ENCODE results near the gene TMCC2. TPM values are rescaled to one million over a fixed set of nuclear protein-coding genes. Genes with fewer than 3 reads are reported as not detected.

TMCC2 gene
- total and polyA plus RNA-seq, 2 of the 4 experiments (the other 2 are of a cell fraction): 2.0 to 4.2 TPM

GRCh38 chr1:205283270-205284147, 55.8 kb downstream of the TMCC2 start:
- dilution Hi-C loops (cut with HindIII; ENCODE audit: low sequenced_read_pairs, unreplicated experiment): no loop called here
- POLR2A ChIA-PET (ENCODE audit: unreplicated experiment): interaction anchor here (1.3 kb wide), 1 partner anchor 36 kb away, joined by 3 read pairs; no protein-coding TSS in a partner anchor

More at GRCh38 chr1:205283270-205284147, 55.8 kb downstream of the TMCC2 start:
- in situ Hi-C loops (cut with MboI; ENCODE audit: low sequenced_read_pairs): no loop called here
- Histone ChIP-seq H3K79me1 (ENCODE audit: low read depth in 1 of 2, low read length in 2 of 2) (peaks cover 0 to 35% of the 10 kb centered on the region in 2 experiments; a peak in 3 of 4 replicates), H3K4ac (ENCODE audit: low read depth, low read length) (peak overlapping the region; percentile 99), H3K27me3 (ENCODE audit: control insufficient read depth, insufficient read depth, low read length) (no peaks in the 10 kb centered on the region), H4K8ac (ENCODE audit: low read depth in 2 of 2, low read length in 2 of 2) (peak overlapping the region; percentile 87 to 99; a peak in 3 of 4 replicates), H2AFZ (replicated peaks; ENCODE audit: low read length, poor library complexity) (peak overlapping the region; percentile 90), H3K36me3 (ENCODE audit: control insufficient read depth, insufficient read depth, low read length) (no peaks in the 10 kb centered on the region), H2AK5ac (ENCODE audit: low read depth, low read length) (peak overlapping the region; percentile 99), H3K9ac (ENCODE audit: low read depth, low read length) (peak overlapping the region; percentile 61; the same call in 1 of the 2 replicates), H2AK9ac (replicated peaks; ENCODE audit: low read depth, low read length, poor library complexity) (peak overlapping the region; percentile 95), H3K14ac (replicated peaks; ENCODE audit: low read depth, low read length) (peak overlapping the region; percentile 95), H3K18ac (ENCODE audit: low read depth, low read length) (peak overlapping the region; percentile 74), H4K20me1 (ENCODE audit: insufficient read depth, low read length) (no peaks in the 10 kb centered on the region), H2BK20ac (ENCODE audit: low read depth, low read length) (peak overlapping the region; percentile 96), H3K23ac (ENCODE audit: low read depth, low read length) (peak overlapping the region; percentile 91; the same call in 1 of the 2 replicates), H3K4me1 (ENCODE audit: control insufficient read depth, insufficient read depth, low read length) (peaks cover 38% of the 10 kb centered on the region), H4K91ac (ENCODE audit: insufficient read depth, low read depth, low read length) (peak overlapping the region; percentile 99), H3K4me2 (ENCODE audit: low read depth, low read length) (no peak overlapping the region), H3K27ac (ENCODE audit: insufficient read depth, low read length) (peak overlapping the region; percentile 93), H3K4me3 (ENCODE audit: insufficient read depth, low read depth, low read length) (no peak overlapping the region), H2BK5ac (ENCODE audit: low read depth, low read length, poor library complexity, severe bottlenecking) (peak overlapping the region; percentile 97), H3K9me1 (ENCODE audit: insufficient read depth, low read length) (peaks cover 40% of the 10 kb centered on the region), H3K56ac (ENCODE audit: extremely low read depth, insufficient read depth, low read length) (no peak overlapping the region), H3K9me3 (ENCODE audit: control insufficient read depth, insufficient read depth, low read length) (no peaks in the 10 kb centered on the region), H2BK15ac (ENCODE audit: low read depth, low read length) (peak overlapping the region; percentile 99), H2BK120ac (ENCODE audit: low read depth, low read length) (peak overlapping the region; percentile 99), H4K5ac (ENCODE audit: low read depth, low read length) (peak overlapping the region; percentile 86)
- ATAC-seq (ENCODE audit: low read depth) (no peak), DNase-seq (no peak)
- CTCF ChIA-PET: interaction anchor here (0.8 to 2.1 kb wide), 3 partner anchors 10 to 13 kb away, joined by 3 to 9 read pairs (median 3); no protein-coding TSS in a partner anchor
- BruUV-seq (replicated peaks): no TSS peak
- intact Hi-C loops (cut with micrococcal nuclease): loop anchor here (1.0 to 2.0 kb wide), 2 partner anchors 11 to 37 kb away; partner anchors contain the start of gene NUAK2
- TF ChIP-seq NFE2L2 (IDR thresholded peaks at IDR 0.05; ENCODE audit: low read depth, low read length) (no peak), USF2 (IDR thresholded peaks at IDR 0.05; ENCODE audit: low read depth, low read length) (no peak), MAFK (IDR thresholded peaks at IDR 0.05; ENCODE audit: low read depth, low read length) (peak; percentile 64), MXI1 (IDR thresholded peaks at IDR 0.05; ENCODE audit: borderline replicate concordance, low read depth, low read length) (no peak)
- WGBS, 2 experiments (ENCODE audit: extremely low coverage in 2 of 2, insufficient read length in 1 of 2): 82% methylated on average over 4 of the region's 15 CpGs; no CpG with 5 or more reads in 1 of the 2 experiments
